Adipose tissue (tissue), 3 donors: ENCODE measurements around the gene IWS1. TPM values are rescaled to one million over a fixed set of nuclear protein-coding genes. Genes with fewer than 3 reads are reported as not detected.
"Not testable (repeated sequence)": the region's sequence is repeated elsewhere in the genome, so short reads cannot be mapped to it uniquely, and the experiment has no call there.

Source experiments
- H3K27ac ChIP-seq: one replicate; pipeline ENCODE4 v1.5.1; 2013; ENCODE audit warnings: low read depth, low read length
- WGBS, 3 donors: extraction: QIAGEN DNeasy Blood & Tissue Kit; methylation state at CpG; one replicate each; pipeline ENCODE4 v1.1.7; 2013; 5-methylcytosine and 5-hydroxymethylcytosine counted together
- polyA plus RNA-seq, 3 donors: library from polyadenylated mRNA; stranded (reverse); fragments of 200-250 nt; gene quantifications; one replicate each; pipeline ENCODE4 v1.2.3, GENCODE V29; 2013
- donor health status: healthy with polysubstance abuse.
- donor health status: Bipolar disorder and iron deficiency.
- donor health status: healthy.

Gene IWS1
- polyA plus RNA-seq, 3 donors: 9.5 to 30.4 (median 24.8) TPM

DNA sequence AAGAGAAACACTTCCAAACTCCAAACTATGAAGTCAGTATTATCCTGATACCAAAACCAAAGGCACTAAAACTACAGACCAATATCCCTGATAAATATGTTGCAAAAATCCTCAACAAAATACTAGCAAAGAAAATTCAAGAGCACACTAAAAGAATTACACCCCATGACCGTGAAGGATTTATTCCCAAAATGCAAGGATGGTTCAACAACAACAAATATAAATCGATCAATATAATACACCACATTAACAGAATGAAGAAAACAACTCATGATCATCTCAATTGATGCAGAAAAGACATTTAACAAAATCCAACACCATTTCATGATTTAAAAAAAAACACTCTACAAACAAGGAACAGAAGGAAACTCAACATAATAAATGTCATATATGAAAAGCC is 50.5 kb downstream of the IWS1 start:
- WGBS, 3 donors: 96 to 99% (median 99%) methylated on average over 2 of the region's 2 CpGs
- H3K27ac ChIP-seq: no peak overlapping the region

DNA sequence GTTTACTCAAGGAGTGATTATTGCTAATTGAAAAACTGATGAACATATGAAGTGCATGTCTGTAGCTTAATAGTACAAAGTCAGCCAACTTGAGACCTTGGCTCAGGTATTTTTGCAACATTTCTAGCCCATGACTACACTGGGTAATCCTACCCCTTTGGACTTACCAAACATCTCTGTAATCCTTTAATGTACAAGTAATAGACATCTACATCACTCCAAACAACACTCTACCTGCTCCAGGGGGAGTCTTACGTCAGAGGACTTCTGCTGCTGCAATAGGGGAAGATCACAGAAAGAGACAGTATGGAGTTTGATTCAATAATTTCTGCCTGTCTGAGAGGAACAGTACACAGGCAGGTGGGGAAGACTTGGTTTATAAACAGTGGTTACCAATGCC is 54.0 kb downstream of the IWS1 start:
- 82 to 95% (median 88%) methylated on average over 1 of the region's 1 CpG for WGBS, 3 donors
- H3K27ac ChIP-seq: no peak overlapping the region

DNA sequence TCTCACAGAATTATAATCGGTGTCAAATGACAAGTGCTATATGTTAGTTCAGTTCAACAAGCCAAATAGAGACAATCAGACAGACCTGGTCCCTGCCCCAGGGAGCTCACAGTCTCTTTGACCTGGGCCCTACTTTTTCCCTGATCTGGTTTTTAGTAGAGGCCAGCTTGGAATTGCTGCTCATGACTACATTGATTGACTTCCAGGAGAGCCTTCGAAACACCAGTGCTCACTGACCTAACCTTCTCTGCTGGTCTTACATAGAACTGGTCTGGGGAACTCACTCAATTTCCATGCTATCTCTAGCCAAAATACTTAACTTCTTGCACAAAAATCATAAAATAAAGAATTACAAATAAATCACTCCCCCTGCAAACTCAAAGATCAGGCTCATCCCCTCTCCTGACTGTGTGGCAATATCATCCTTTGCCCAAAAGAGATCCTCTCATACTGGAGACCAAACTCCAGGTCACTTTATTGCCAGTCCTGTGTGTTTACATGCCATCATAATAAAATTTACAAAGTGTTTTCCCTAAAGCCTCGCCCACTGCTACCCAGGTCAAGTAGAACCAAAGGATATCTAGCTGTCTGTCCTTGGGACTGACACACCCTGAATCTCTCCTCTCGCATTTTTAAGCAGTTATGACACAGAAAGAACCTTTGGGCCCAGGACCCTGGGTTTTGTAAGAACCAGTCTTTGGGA is 54.9 kb downstream of the IWS1 start:
- WGBS, 3 donors: 93 to 96% (median 95%) methylated on average over 4 of the region's 4 CpGs
- no peak overlapping the region for H3K27ac ChIP-seq

DNA sequence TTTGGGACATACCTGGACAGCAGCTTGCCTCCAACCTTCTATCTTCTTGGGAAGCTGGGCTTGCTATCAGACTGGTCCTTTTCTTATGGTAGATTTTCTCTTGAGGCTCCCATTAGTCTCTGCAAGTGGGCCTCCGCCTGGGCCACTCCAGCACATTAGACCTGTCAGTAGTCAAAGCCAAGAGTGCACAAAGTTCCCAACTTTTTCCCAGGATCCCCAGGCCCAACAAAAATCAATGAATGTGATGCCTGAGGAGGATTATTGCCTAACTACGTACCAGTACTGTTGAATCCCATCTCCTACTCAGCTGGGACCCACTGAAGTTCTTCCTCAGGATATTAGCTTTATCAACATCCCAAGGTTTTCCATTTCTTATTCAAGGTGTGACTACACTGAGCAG is 56.3 kb downstream of the IWS1 start:
- H3K27ac ChIP-seq: no peak overlapping the region
- WGBS, 3 donors: 89 to 98% (median 98%) methylated on average over 2 of the region's 2 CpGs

DNA sequence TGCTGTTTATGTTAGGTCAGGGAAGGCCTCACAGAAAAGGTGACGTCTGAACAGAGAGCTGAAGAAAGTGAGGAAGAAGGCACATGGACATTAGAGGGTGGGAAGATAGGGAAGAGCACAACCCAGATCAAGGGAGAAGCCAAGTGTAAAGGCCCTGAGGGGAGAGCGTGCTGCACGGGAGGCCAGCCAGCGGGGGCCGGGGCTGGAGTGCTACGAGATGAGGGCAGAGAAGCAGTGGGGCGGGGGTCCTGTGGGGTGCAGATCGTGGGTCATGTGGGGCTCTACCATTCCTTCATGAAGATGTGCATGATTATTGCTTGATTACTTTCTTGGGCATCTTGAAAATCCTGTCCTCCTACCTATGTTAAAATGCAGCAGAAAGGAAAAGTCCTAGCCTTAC is 57.2 kb downstream of the IWS1 start:
- WGBS, 3 donors: 84 to 89% (median 85%) methylated on average over 8 of the region's 8 CpGs

DNA sequence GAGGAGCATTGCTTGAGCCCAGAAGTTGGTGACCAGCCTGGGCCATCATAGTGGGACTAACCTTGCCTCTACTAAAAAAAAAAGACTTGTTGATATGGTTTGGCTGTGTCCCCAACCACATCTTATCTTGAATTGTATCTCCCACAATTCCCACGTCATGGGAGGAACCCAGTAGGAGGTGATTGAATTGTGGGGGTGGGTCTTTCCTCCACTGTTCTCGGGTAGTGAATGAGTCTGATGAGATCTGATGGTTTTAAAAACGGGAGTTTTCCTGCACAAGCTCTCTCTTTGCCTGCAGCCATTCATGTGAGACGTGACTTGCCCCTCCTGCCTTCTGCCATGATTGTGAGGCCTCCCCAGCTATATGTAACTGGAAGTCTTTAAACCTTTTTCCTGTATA is 61.0 kb downstream of the IWS1 start:
- no peak overlapping the region for H3K27ac ChIP-seq
- 65 to 88% (median 76%) methylated on average over 4 of the region's 4 CpGs for whole genome bisulfite sequencing, 3 donors

More for the DNA sequence above, 57.2 kb downstream of the IWS1 start:
- no peak overlapping the region for H3K27ac ChIP-seq

DNA sequence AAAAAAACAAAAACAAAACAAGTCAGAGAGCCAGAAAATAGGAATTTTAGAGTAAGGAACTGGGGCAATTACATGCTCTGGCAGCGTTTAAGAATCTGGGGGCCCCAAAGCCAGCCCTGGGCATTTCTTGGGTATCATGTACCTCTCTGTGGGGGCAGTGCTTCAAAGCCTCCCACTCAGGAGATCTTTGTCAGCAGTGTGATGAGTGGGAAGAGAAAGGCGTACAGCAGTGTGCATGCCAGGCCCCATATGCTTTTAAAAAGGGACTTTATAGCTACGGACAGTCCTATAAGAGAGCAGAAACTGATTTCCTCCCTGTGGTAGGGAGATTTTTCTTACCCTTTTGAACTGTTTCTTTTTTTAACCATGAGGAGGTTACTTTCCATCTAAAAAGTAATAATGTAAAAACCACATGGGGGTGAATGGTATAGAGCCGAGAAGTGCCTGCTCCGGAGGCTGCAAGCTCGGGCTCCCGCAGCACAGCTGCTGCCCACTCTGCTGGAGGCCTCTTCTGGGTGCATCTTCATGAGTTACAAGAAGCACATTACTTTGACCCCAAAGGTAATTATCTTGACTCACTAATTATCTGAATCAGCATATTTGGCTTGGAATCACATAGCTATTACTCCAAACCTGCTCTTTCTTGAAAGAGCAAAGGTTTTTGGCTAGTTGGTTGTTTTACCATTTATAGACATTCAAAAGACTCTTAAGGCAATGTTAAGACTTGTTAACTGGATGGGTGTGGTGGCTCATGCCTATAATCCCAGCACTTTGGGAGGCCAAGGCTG is 61.6 kb downstream of the IWS1 start:
- no peak overlapping the region for H3K27ac ChIP-seq
- 95 to 98% (median 97%) methylated on average over 7 of the region's 7 CpGs for WGBS, 3 donors

DNA sequence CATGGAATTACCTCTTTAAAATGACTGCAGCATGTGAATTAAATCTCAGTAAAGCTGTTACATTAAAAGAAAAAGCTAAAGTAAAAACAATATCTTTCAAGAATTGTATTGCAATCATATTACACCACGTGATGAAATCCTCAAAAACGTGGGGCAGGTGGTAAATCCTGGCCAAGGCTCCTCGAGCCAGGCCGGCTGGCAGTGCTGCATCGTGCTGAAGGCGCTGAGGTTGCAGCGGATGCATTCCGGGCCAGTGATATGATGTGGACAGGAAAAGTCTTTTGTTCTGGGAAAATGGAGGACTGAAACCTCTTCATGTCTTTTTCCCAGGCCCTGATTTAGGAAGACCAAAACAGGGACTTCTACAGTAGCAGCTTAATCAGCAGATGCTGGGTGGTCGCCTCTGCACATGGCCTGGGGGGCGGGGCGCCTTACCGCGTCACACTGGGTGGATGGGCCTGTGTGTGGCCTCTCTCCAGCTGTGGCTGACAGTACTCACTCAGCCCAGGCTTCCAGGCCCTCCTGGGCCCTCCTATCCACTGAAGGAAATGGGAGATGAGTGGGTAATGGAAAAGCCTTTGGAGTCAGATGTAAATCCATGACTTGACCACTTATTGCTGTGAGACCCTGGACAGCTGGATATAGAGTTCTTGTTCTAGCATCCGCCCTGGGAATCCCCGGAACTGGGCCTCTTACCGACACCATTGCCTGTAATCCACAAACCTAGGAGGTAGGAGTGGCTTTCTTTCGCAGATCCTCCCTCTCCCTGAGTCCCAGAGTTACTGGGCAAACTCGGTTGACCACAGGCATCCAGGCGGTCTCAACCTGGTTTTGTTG is 62.9 kb downstream of the IWS1 start:
- WGBS, 3 donors: 84 to 90% (median 86%) methylated on average over 19 of the region's 19 CpGs

DNA sequence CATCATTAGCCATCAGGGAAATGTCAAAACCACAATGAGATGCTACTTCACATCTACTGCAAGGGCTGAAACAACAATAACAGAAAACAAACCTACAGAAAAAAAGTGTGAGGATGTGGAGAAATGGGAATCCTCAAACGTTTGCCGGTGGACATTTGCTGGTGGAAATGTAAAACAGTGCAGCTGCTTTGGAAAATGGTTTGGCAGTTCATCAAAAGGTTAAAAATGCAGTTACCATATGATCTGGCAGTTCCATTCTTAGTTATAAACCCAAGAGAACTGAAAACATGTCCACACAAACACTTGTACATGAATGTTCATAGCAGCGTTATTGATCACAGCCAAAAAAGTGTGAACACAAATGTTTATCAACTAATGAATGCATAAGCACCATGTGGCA is 63.8 kb downstream of the IWS1 start:
- H3K27ac ChIP-seq: no peak overlapping the region
- WGBS, 3 donors: 66 to 78% (median 77%) methylated on average over 3 of the region's 3 CpGs

More for the DNA sequence above, 62.9 kb downstream of the IWS1 start:
- H3K27ac ChIP-seq: no peak overlapping the region

DNA sequence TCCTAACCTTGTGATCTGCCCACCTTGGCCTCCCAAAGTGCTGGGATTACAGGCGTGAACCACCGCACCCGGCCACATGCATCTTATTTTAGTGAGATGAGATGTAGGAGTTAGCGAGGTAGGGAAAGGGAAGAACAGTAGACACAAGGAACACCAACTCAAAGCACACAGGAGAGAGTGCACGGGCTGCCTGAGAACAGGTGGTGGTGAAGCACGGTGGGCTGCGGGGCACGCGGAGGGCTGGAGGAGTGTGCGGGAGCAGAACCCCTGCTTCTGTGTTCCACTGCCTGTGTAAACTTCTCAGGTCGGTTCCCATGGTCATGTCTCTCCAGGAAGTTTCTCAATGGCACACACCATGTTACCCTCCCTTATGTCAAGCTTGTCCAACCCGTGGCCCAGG is 69.3 kb downstream of the IWS1 start:
- whole genome bisulfite sequencing, 3 donors: 89 to 94% (median 92%) methylated on average over 12 of the region's 12 CpGs
- no peak overlapping the region for H3K27ac ChIP-seq

DNA sequence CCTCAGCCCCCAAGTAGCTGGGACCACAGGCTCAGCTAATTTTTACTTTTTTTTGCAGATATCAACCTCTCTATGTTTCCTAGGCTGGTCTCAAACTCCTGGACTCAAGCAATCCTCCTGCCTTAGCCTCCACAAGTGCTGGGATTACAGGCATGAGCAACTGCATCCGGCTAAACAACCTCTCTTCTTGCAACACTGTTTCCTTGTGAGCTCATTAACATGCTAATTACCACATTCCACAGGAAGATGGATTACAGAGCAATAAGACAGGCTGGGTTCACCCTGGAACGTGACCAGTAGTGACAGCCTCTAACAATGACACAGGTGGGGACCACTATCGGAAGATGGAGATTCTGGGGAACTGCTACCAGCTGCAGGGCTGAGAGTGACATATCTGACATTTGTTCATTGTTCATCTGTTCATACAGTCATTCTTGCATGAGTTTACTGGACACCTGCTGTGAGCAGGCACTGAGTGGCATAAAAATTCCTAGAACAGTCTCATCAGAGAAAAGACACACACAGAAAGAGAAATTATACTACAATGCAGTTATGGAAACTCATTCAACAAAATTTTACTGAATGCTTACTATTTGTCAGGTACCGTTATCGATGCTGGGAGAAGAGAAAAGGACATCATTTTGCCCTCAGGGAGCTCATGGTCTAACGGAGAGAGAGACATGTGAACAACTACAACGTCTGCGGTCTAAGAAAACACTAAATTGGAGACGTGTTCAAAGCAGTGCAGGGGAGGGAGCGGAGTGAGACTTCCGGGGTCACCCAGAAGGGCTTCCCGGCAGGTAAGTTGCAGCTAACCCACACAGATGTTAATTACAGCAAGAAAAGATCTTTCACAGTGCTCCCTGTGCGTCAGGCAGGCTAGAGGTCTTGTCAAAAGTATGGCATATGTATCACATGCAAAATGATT is 70.5 kb downstream of the IWS1 start:
- no peak overlapping the region for H3K27ac ChIP-seq
- 80 to 85% (median 81%) methylated on average over 13 of the region's 13 CpGs for WGBS, 3 donors

DNA sequence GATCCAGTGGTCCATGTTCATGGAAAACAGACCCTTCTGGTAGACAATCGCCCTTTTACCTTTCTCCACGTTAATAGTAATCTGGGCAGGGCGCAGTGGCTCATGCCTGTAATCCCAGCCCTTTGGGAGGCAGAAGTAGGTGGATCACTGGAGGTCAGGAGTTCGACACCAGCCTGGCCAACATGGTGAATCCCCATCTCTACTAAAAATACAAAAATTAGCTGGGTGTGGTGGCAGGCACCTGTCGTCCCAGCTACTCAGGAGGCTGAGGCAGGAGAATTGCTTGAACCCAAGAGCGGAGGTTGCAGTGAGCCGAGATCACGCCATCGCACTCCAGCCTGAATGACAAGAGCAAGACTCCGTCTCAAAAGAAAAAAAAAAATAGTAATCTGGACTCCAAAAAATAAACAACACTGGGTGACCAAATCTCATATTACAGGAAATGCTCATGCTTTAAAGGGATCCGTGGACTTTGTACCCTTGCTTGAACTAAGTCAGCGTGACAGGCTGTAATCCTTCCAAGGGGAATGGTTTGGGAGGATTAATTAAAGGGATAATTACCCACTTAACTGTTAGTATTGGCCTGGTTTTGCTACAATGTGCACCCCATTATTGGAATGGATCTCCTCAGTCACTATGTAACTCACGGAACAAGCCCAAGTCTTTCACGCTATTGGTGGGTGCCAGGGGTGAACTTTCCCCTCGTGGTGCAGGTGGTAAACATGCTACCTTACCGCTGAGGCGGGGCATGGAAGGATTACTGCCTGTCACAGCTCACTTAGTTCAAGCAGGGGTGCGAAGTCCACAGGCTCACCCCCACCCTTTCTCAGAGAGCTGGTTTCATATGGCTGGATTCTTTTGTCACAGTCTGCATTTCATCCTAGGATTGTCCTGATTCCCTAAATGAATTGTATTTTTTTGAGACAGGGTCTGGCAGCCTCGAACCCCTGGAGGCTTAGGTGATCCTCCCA is 71.4 kb downstream of the IWS1 start:
- 40 to 94% (median 88%) methylated on average over 19 of the region's 19 CpGs for WGBS, 3 donors
- no peak overlapping the region for H3K27ac ChIP-seq

DNA sequence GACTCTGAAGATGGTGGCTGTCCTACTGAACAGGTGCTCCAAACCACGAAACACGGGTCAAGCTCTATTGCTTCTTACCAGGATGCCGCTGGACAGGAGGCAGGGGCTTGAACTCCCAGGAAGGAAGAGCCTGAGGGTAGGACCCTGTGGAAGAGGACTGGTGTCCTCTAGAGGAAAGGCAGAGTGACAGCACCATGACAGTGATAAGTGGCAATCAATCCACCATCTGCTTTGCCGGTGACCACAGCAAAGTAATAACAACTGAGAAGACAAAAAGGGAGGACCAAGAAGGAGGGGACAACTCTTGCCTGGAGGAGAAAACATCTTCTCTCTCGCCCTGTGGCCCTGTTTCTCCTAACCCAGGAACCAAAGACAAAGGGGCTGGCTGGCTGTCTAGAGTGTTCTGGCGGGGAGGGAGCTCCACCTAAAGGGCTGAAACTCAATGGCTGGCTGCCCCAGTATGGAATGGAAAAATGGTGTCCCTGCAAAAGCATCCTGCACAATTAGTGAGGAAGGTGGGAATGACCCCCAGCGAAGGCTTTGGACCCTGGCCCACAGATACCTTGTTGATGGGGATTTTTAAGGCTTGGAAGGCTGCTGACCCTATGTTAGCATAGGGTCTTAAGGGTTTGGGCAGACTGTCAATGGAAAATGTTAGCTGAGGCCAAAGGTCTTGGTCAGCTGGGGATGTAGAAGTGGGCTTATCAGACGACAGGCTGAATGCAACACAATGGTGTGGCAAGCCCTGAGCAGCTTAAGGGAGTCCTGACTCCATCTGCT is 72.7 kb downstream of the IWS1 start:
- 86 to 92% (median 88%) methylated on average over 8 of the region's 8 CpGs for WGBS, 3 donors
- H3K27ac ChIP-seq: no peak overlapping the region

DNA sequence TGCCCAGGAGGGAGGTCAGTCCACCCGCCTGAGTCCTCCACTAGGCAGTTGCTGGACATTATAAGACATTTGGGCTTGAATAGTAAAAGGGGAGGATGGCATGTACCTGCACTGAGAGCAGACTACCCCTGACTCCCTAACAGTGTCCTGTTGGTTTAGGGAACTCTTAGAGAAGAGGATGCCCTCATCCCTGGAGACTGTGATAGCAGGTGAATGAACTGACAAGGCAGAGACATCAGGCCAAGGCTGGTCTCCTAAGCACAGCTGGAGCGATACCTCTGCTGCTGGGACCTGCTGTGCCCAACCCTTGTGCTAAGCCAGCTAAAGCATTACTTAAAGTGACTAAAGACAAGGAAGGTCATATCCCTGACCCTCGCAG is 73.3 kb downstream of the IWS1 start:
- no peak overlapping the region for H3K27ac ChIP-seq
- 96 to 98% (median 96%) methylated on average over 3 of the region's 3 CpGs for WGBS, 3 donors

DNA sequence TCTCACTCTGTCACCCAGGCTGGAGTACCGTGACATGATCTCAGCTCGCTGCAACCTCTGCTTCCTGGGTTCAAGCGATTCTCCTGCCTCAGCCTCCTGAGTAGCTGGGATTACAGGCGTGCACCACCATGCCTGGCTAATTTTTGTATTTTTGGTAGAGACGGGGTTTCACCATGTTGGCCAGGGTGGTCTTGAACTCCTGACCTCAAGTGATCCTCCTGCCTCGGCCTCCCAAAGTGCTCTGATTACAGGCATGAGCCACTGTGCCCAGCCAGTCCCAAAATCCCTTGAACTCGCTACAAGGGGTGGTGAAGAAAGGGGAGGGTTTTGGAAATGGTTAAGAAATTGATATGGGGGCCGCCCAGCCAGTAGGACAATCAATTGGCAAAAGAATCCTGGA is 73.9 kb downstream of the IWS1 start:
- WGBS, 3 donors: 94 to 98% (median 94%) methylated on average over 8 of the region's 8 CpGs
- not testable (repeated sequence) for H3K27ac ChIP-seq

DNA sequence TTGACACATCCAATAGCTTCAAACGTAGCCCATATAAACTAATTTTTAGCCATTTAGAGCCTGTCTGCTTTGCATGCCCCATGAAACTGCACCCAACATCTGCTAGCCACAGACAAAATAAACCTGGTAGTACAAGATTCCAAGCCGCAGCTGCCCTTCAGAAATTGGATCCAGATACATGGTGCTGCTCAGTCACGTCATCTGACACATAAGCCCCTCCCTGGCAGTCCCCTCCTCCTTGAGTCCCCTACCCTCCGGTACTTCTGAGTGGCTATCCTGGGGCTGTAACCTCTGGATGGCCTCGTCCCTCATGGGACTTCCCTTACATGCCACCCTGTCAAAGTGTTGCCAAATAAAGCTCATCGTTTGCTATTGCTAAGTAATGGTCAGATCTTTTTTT is 74.3 kb downstream of the IWS1 start:
- 87 to 98% (median 91%) methylated on average over 6 of the region's 6 CpGs for WGBS, 3 donors

More for the DNA sequence above, 74.3 kb downstream of the IWS1 start:
- no peak overlapping the region for H3K27ac ChIP-seq
